Measurements from ENCODE around the gene CETP. TPM values are rescaled to one million over a fixed set of nuclear protein-coding genes. Genes with fewer than 3 reads are reported as not detected.

The CETP gene
- total RNA-seq, 1 donor from 2014 or later = not detected

DNA sequence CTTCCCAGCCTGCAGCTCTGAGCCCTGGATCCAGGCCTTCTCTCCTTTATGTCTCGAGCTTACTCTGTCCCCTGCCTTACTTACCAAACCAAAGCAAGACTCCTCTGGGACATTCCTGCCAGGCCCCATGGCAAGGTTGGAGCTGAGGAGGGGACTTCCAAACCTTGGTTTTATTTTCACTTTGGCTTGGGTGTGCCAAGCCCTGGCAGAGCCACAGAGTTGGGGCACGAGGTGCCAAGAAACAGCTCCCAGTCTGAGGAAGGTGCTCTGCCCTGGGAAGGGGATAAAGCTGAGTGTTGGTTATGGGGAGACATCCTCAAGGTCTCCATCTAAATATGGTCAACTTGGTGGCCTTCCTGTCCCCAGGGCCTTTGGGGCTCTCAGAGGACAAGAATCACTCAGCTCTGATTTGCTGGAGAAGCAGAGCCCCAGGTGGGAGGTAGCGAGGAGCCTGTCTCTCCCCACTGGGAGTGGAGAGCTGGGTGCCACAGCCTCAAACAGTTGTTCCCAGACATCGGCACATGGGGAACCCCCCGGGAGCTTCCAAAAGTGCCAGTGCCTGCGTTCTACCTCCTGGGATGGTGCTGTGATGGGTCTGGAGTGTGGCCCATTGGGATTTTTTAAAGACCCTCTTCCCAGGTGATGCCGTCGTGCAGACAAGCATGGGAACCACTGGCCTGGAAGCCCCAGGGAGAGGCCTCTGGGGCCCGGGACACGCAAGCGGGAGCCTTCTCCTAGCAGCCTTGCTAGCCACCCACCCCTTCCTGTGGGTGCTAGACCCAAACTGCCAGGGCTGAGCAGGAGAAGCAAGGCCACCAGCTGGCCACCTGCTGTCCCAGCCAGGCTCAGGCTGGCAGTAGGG is 37.9 kb downstream of the CETP start:
- H3K27ac ChIP-seq (ENCODE audit: low read depth, low read length) = peak overlapping the region; percentile 99
- no peaks in the 10 kb centered on the region for H3K27me3 Mint-ChIP-seq (ENCODE audit: low read depth, unreplicated experiment)
- H3K36me3 Mint-ChIP-seq (ENCODE audit: low read depth, unreplicated experiment) = peaks cover 10% of the 10 kb centered on the region
- H3K9me3 Mint-ChIP-seq (ENCODE audit: unreplicated experiment) = no peaks in the 10 kb centered on the region
- no peaks in the 10 kb centered on the region for H3K36me3 ChIP-seq (ENCODE audit: insufficient read depth, low read length)
- H3K4me2 ChIP-seq (ENCODE audit: low read length) = peak overlapping the region; percentile 34
- H3K4me3 ChIP-seq (ENCODE audit: insufficient read depth, low read depth, low read length) = no peak overlapping the region
- H3K27ac Mint-ChIP-seq (ENCODE audit: unreplicated experiment) = peak overlapping the region; percentile 93
- no peak for DNase-seq (ENCODE audit: low read depth)
- peak overlapping the region; percentile 76 for H3K9ac ChIP-seq (ENCODE audit: low read length)
- peak overlapping the region; percentile 63 for H2AFZ ChIP-seq (ENCODE audit: low read depth, low read length)
- H3K9me3 ChIP-seq (ENCODE audit: insufficient read depth, low read depth, low read length) = no peaks in the 10 kb centered on the region
- H4K20me1 ChIP-seq (ENCODE audit: insufficient read depth, low read length) = no peaks in the 10 kb centered on the region
- peaks cover 31% of the 10 kb centered on the region for H3K79me2 ChIP-seq (ENCODE audit: insufficient read depth, low read length)
- H3K4me3 Mint-ChIP-seq (ENCODE audit: unreplicated experiment) = no peak overlapping the region
- H3K4me1 ChIP-seq (ENCODE audit: insufficient read depth, low read length) = peaks cover 19% of the 10 kb centered on the region
- no peak for FAIRE-seq
- H3K4me1 Mint-ChIP-seq (ENCODE audit: low read depth, unreplicated experiment) = peaks cover 8% of the 10 kb centered on the region
- no peaks in the 10 kb centered on the region for H3K27me3 ChIP-seq (ENCODE audit: insufficient read depth, low read length)
- no peak for TF ChIP-seq EZH2 (IDR thresholded peaks at IDR 0.05; ENCODE audit: insufficient read depth, low read length)
- TF ChIP-seq, protein P1, sequence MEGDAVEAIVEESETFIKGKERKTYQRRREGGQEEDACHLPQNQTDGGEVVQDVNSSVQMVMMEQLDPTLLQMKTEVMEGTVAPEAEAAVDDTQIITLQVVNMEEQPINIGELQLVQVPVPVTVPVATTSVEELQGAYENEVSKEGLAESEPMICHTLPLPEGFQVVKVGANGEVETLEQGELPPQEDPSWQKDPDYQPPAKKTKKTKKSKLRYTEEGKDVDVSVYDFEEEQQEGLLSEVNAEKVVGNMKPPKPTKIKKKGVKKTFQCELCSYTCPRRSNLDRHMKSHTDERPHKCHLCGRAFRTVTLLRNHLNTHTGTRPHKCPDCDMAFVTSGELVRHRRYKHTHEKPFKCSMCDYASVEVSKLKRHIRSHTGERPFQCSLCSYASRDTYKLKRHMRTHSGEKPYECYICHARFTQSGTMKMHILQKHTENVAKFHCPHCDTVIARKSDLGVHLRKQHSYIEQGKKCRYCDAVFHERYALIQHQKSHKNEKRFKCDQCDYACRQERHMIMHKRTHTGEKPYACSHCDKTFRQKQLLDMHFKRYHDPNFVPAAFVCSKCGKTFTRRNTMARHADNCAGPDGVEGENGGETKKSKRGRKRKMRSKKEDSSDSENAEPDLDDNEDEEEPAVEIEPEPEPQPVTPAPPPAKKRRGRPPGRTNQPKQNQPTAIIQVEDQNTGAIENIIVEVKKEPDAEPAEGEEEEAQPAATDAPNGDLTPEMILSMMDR (IDR thresholded peaks at IDR 0.05; ENCODE audit: insufficient read depth, low read depth, low read length) = no peak

DNA sequence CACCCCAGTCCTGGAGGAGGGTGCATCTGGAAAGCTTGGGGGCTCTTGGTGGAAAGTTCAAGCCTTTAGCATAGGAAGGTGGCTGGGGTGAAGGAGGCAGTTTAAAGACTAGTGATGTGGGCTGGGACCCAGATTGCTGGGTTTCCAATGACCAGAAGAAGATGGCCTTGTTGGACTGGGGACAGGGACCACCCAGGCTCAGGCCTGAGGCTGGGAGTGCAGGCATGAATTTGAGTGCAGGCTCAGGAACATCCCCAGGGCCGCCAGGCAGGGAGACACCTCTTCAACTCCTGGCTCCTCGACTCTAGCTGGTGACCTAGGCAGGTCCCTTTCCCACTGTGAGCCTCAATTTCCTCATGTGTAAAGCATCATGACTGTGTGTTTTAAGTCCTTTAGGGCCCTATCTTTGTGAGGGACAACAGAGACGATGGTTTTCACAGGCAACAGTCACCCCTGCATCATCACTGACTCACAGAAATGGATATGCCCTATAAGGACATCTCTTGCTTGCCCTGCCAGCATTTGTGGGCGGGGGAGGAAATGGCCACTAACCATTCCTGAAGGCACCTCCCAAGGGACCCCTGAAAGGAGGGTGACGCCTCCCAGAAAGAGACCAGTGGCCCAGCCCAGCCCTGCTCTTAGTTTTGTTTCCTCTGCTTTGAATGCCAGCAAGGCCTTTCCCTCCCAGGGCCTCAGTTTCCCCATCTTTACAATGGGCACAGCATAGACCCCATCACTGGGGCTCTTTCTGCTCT is 38.7 kb downstream of the CETP start:
- H3K9me3 Mint-ChIP-seq (ENCODE audit: unreplicated experiment) = no peaks in the 10 kb centered on the region
- H3K36me3 Mint-ChIP-seq (ENCODE audit: low read depth, unreplicated experiment) = peaks cover 10% of the 10 kb centered on the region
- FAIRE-seq (peak; percentile 84), DNase-seq (ENCODE audit: low read depth) (peak; percentile 95)
- no peaks in the 10 kb centered on the region for H3K27me3 Mint-ChIP-seq (ENCODE audit: low read depth, unreplicated experiment)
- H3K36me3 ChIP-seq (ENCODE audit: insufficient read depth, low read length) = no peaks in the 10 kb centered on the region
- H3K4me1 ChIP-seq (ENCODE audit: insufficient read depth, low read length) = peaks cover 19% of the 10 kb centered on the region
- peak overlapping the region; percentile 63 for H2AFZ ChIP-seq (ENCODE audit: low read depth, low read length)
- H3K27ac Mint-ChIP-seq (ENCODE audit: unreplicated experiment) = peak overlapping the region; percentile 93
- H3K4me3 Mint-ChIP-seq (ENCODE audit: unreplicated experiment) = no peak overlapping the region
- peak overlapping the region; percentile 47 for H3K4me2 ChIP-seq (ENCODE audit: low read length)
- H3K27me3 ChIP-seq (ENCODE audit: insufficient read depth, low read length) = no peaks in the 10 kb centered on the region
- no peak overlapping the region for H3K4me3 ChIP-seq (ENCODE audit: insufficient read depth, low read depth, low read length)
- peaks cover 31% of the 10 kb centered on the region for H3K79me2 ChIP-seq (ENCODE audit: insufficient read depth, low read length)
- no peaks in the 10 kb centered on the region for H4K20me1 ChIP-seq (ENCODE audit: insufficient read depth, low read length)
- peaks cover 8% of the 10 kb centered on the region for H3K4me1 Mint-ChIP-seq (ENCODE audit: low read depth, unreplicated experiment)
- TF ChIP-seq, protein P1 (IDR thresholded peaks at IDR 0.05; ENCODE audit: insufficient read depth, low read depth, low read length) = no peak
- no peak for TF ChIP-seq EZH2 (IDR thresholded peaks at IDR 0.05; ENCODE audit: insufficient read depth, low read length)
- peak overlapping the region; percentile 76 for H3K9ac ChIP-seq (ENCODE audit: low read length)
- H3K27ac ChIP-seq (ENCODE audit: low read depth, low read length) = peak overlapping the region; percentile 99
- no peaks in the 10 kb centered on the region for H3K9me3 ChIP-seq (ENCODE audit: insufficient read depth, low read depth, low read length)

Measured in astrocyte (in vitro differentiated cells and primary cell).